GM21423 (cell line): ENCODE results near the gene TAAR9.

Experiments used
- ATAC-seq: cut with Tn5 transposase; IDR thresholded peaks from one replicate; pipeline ENCODE4 v1.9.1; 2021; ENCODE audit warnings: mild to moderate bottlenecking, moderate library complexity; ENCODE audit not compliant: unreplicated experiment

TAAR9 gene

GRCh38 chr6:132537977-132538376 lies at the start of gene TAAR9:
Gene TAAR9 (plus strand): TSS chr6:132538277. CDS start chr6:132538290, 13 bp downstream.
- ATAC-seq = no peak

GRCh38 chr6:132489376-132489775 lies 48.7 kb upstream of the TAAR9 start:
- ATAC-seq = no peak

- peak; percentile 45 for ATAC-seq
Measured at GRCh38 chr6:132490024-132490423, 48.1 kb upstream of the TAAR9 start.

- no peak for ATAC-seq
Measured at GRCh38 chr6:132490478-132491204, 47.4 kb upstream of the TAAR9 start.

- ATAC-seq = no peak
Measured at GRCh38 chr6:132491303-132491702, 46.8 kb upstream of the TAAR9 start.

GRCh38 chr6:132491881-132492280 lies 46.2 kb upstream of the TAAR9 start:
- ATAC-seq = no peak

GRCh38 chr6:132494954-132495353 lies 43.1 kb upstream of the TAAR9 start:
- peak; percentile 23 for ATAC-seq

- peak; percentile 35 for ATAC-seq
Measured at GRCh38 chr6:132495604-132496079, 42.4 kb upstream of the TAAR9 start.

- ATAC-seq = no peak
Measured at GRCh38 chr6:132496519-132497180, 41.4 kb upstream of the TAAR9 start.

- ATAC-seq = peak; percentile 51
Measured at GRCh38 chr6:132498638-132499037, 39.4 kb upstream of the TAAR9 start.

GRCh38 chr6:132499757-132500156 lies 38.3 kb upstream of the TAAR9 start:
- ATAC-seq = no peak

- no peak for ATAC-seq
Measured at GRCh38 chr6:132504757-132505156, 33.3 kb upstream of the TAAR9 start.

GRCh38 chr6:132505158-132505557 lies 32.9 kb upstream of the TAAR9 start:
- peak; percentile 47 for ATAC-seq

- ATAC-seq = no peak
Measured at GRCh38 chr6:132506461-132506860, 31.6 kb upstream of the TAAR9 start.

- ATAC-seq = no peak
Measured at GRCh38 chr6:132506869-132507808, 30.9 kb upstream of the TAAR9 start.

GRCh38 chr6:132511210-132511830 lies 26.8 kb upstream of the TAAR9 start:
- ATAC-seq = no peak

- no peak for ATAC-seq
Measured at GRCh38 chr6:132511831-132512220, 26.3 kb upstream of the TAAR9 start.

- no peak for ATAC-seq
Measured at GRCh38 chr6:132512342-132512637, 25.8 kb upstream of the TAAR9 start.

GRCh38 chr6:132512638-132513632 lies 25.1 kb upstream of the TAAR9 start, which contains the start of gene STX7:
Gene STX7 (minus strand): TSS chr6:132513116. CDS start chr6:132503530, 9,586 bp downstream.
- peak; percentile 85 for ATAC-seq
